ENCODE measurements around the gene GPR153. TPM values are rescaled to one million over a fixed set of nuclear protein-coding genes. Genes with fewer than 3 reads are reported as not detected.

The GPR153 gene
- total and polyA plus RNA-seq, 2 of the 8 experiments (the other 6 are each of a cell fraction or from before 2014, with no cell fraction given): 5.7 to 8.1 TPM

DNA sequence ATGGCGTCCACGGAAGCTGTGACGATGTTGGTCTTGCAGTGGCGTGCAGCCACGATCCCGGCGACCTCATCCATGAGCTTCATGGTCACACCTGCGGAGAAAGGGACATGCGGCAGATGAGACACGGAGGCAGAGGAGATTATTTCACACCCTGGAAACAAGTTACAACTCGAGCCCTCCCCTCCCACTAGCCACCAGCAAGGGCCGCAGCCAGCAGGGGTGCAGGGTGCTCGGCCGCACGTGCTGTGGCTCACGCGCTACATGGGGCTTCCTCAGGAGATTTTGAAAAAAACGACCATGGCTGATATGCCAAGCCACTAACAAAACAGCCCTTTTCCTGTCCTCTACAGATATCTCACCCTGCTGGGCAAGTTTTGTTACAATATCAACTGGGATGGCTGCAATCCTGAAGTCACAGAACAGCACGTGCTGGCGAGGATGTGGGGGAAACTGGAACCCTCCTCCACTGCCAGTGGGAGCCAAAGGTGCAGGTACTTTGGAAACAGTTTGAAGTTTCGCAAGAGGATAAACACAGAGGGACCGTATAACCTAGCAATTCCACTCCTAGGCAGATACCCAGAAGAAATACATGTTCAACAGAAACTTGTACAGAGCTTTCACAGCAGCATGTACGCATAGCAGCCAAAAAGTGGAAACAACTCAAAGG, 34.1 kb upstream of the GPR153 start:
- DNase-seq (ENCODE audit: low read depth in 1 of 2, low spot score in 2 of 2) (no peak), FAIRE-seq (no peak)
- no peak overlapping the region for H3K14ac ChIP-seq (ENCODE audit: insufficient read length)
- CTCF ChIA-PET (ENCODE audit: partially characterized antibody): interaction anchor here (0.9 to 4.7 kb wide), 8 partner anchors 13 to 90 kb away, joined by 3 to 14 read pairs (median 4); no protein-coding TSS in a partner anchor
- H4K20me1 ChIP-seq (replicated peaks in 1 of 2; ENCODE audit: control insufficient read depth in 1 of 2, insufficient read depth in 2 of 2, low read length in 2 of 2): peaks cover 0 to 10% of the 10 kb centered on the region in 2 experiments
- H3K9me3 ChIP-seq (ENCODE audit: insufficient read depth in 2 of 2, low read depth in 1 of 2, low read length in 1 of 2): no peaks in the 10 kb centered on the region
- no peaks in the 10 kb centered on the region for H3K79me1 ChIP-seq (ENCODE audit: low read depth, low read length)
- no peak overlapping the region for H3K9ac ChIP-seq (replicated peaks in 1 of 4; ENCODE audit: extremely low read depth in 1 of 4, low read depth in 3 of 4, low read length in 3 of 4)
- no peak overlapping the region for H3K56ac ChIP-seq (replicated peaks; ENCODE audit: insufficient read length, low read depth, low read length)
- no peak overlapping the region for H2BK12ac ChIP-seq (ENCODE audit: low read depth, low read length)
- no peak overlapping the region for H3K4me3 ChIP-seq (ENCODE audit: extremely low read depth in 1 of 4, insufficient read depth in 2 of 4, low read depth in 3 of 4, low read length in 4 of 4)
- no peak overlapping the region for H4K5ac ChIP-seq (ENCODE audit: insufficient read length, low read depth, low read length)
- POLR2A ChIA-PET (ENCODE audit: partially characterized antibody): no interaction called here
- H3K79me2 ChIP-seq (ENCODE audit: control insufficient read depth in 1 of 2, insufficient read depth in 2 of 2, low read length in 2 of 2): no peaks in the 10 kb centered on the region
- no peak overlapping the region for H2BK120ac ChIP-seq (replicated peaks; ENCODE audit: low read depth, low read length)
- no peak overlapping the region for H3K4ac ChIP-seq (replicated peaks; ENCODE audit: insufficient read length, low read depth, low read length)
- no peak overlapping the region for H2AFZ ChIP-seq (ENCODE audit: low read length)
- H3K4me2 ChIP-seq (ENCODE audit: insufficient read depth in 1 of 2, low read depth in 2 of 2, low read length in 2 of 2): no peak overlapping the region
- WGBS, 2 experiments (ENCODE audit: extremely low coverage in 1 of 2, insufficient coverage in 1 of 2, insufficient read length in 1 of 2, insufficient replicate concordance in 2 of 2, low coverage in 1 of 2, low lambda C conversion rate in 2 of 2, missing lambda C conversion rate in 1 of 2): 95% methylated on average over 23 of the region's 23 CpGs; no CpG with 5 or more reads in 1 of the 2 experiments
- no peak overlapping the region for H3K27ac ChIP-seq (ENCODE audit: low read depth, low read length)
- no peaks in the 10 kb centered on the region for H3K4me1 ChIP-seq (replicated peaks in 1 of 4; ENCODE audit: control insufficient read depth in 3 of 4, insufficient read depth in 4 of 4, low read length in 3 of 4)
- H3K36me3 ChIP-seq (ENCODE audit: control insufficient read depth in 2 of 4, insufficient read depth in 4 of 4, low read length in 3 of 4): peaks cover 5 to 12% (median 8%) of the 10 kb centered on the region in 4 experiments; a peak in 4 of 8 replicates
- H2BK5ac ChIP-seq (ENCODE audit: low read depth, low read length): no peak overlapping the region; the same call in 1 of the 2 replicates
- no peak overlapping the region for H2BK20ac ChIP-seq (ENCODE audit: low read length)
- no peak overlapping the region for H2BK15ac ChIP-seq (ENCODE audit: low read length)
- H3K27me3 ChIP-seq (replicated peaks in 1 of 4; ENCODE audit: control insufficient read depth in 3 of 4, extremely low read depth in 1 of 4, insufficient read depth in 3 of 4, low read length in 3 of 4): no peaks in the 10 kb centered on the region
- no peak overlapping the region for H3K18ac ChIP-seq (ENCODE audit: extremely low read depth, low read length)
- no peak overlapping the region for H3K23ac ChIP-seq (ENCODE audit: insufficient read length)
- H3K23me2 ChIP-seq (ENCODE audit: low read depth, low read length): no peaks in the 10 kb centered on the region
- H2AK5ac ChIP-seq (ENCODE audit: low read depth, low read length): no peak overlapping the region
- no peak overlapping the region for H4K8ac ChIP-seq (ENCODE audit: extremely low read depth, insufficient read depth, low read length)
- no peak overlapping the region for H4K91ac ChIP-seq (replicated peaks; ENCODE audit: insufficient read length, low read length)
- TF ChIP-seq, protein P1, sequence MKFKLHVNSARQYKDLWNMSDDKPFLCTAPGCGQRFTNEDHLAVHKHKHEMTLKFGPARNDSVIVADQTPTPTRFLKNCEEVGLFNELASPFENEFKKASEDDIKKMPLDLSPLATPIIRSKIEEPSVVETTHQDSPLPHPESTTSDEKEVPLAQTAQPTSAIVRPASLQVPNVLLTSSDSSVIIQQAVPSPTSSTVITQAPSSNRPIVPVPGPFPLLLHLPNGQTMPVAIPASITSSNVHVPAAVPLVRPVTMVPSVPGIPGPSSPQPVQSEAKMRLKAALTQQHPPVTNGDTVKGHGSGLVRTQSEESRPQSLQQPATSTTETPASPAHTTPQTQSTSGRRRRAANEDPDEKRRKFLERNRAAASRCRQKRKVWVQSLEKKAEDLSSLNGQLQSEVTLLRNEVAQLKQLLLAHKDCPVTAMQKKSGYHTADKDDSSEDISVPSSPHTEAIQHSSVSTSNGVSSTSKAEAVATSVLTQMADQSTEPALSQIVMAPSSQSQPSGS (IDR thresholded peaks at IDR 0.05; ENCODE audit: low read length): no peak
- TF ChIP-seq, protein P2, sequence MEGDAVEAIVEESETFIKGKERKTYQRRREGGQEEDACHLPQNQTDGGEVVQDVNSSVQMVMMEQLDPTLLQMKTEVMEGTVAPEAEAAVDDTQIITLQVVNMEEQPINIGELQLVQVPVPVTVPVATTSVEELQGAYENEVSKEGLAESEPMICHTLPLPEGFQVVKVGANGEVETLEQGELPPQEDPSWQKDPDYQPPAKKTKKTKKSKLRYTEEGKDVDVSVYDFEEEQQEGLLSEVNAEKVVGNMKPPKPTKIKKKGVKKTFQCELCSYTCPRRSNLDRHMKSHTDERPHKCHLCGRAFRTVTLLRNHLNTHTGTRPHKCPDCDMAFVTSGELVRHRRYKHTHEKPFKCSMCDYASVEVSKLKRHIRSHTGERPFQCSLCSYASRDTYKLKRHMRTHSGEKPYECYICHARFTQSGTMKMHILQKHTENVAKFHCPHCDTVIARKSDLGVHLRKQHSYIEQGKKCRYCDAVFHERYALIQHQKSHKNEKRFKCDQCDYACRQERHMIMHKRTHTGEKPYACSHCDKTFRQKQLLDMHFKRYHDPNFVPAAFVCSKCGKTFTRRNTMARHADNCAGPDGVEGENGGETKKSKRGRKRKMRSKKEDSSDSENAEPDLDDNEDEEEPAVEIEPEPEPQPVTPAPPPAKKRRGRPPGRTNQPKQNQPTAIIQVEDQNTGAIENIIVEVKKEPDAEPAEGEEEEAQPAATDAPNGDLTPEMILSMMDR (IDR thresholded peaks at IDR 0.05; ENCODE audit: control extremely low read depth in 1 of 3, insufficient read depth in 1 of 3, low read depth in 1 of 3, low read length in 3 of 3): no peak
- TF ChIP-seq CHD1 (IDR thresholded peaks at IDR 0.05; ENCODE audit: low read depth, low read length): no peak
- no peak for TF ChIP-seq RAD21 (IDR thresholded peaks at IDR 0.05 in 1 of 2, conservative IDR thresholded peaks at IDR 0.05 in 1 of 2; ENCODE audit: low read depth in 2 of 2, low read length in 2 of 2)
- TF ChIP-seq POU5F1 (IDR thresholded peaks at IDR 0.05; ENCODE audit: low read depth, low read length): no peak
- TF ChIP-seq TEAD4 (IDR thresholded peaks at IDR 0.05; ENCODE audit: low read depth, low read length): no peak
- TF ChIP-seq, protein P3, sequence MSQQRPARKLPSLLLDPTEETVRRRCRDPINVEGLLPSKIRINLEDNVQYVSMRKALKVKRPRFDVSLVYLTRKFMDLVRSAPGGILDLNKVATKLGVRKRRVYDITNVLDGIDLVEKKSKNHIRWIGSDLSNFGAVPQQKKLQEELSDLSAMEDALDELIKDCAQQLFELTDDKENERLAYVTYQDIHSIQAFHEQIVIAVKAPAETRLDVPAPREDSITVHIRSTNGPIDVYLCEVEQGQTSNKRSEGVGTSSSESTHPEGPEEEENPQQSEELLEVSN (IDR thresholded peaks at IDR 0.05): no peak

Data from H1 (cell line).